ENCODE measurements around the gene RFT1. TPM values are rescaled to one million over a fixed set of nuclear protein-coding genes. Genes with fewer than 3 reads are reported as not detected.

The RFT1 gene
- total and polyA plus RNA-seq, 9 donors: 8.3 to 23.6 (median 17.8) TPM

DNA sequence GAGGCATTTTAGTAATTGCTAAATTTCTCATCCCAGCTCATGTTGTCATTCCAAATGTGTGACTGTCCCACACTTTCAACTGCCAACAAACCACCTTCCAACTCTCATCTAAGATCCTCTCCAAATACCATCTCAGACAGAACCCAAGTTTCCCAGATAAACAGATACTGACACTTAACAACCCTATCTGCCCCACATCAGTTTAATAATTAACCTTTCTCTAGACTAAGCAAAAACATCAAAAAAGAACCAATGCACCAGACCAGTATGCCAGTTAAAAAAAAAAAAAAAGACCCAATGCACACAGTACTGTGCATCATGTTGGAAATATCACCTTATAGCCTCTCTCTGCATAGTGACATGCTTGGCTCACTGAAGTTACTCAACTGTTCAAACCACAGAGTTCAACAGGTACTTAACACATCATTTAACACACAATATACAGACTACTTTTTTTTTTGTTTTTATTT, 89.8 kb downstream of the RFT1 start:
- Histone ChIP-seq H3K4me3 (no peak overlapping the region), H3K36me3 (no peaks in the 10 kb centered on the region), H3K27me3 (no peaks in the 10 kb centered on the region), H3K9me3 (no peaks in the 10 kb centered on the region), H3K4me1 (ENCODE audit: insufficient read depth) (no peaks in the 10 kb centered on the region), H3K27ac (no peak overlapping the region)
- no peak for DNase-seq
- intact Hi-C loops (cut with DNase I): no loop called here
- TF ChIP-seq POLR2A (IDR thresholded peaks at IDR 0.05) (no peak), EP300 (IDR thresholded peaks at IDR 0.05) (no peak)
- TF ChIP-seq, protein P1, sequence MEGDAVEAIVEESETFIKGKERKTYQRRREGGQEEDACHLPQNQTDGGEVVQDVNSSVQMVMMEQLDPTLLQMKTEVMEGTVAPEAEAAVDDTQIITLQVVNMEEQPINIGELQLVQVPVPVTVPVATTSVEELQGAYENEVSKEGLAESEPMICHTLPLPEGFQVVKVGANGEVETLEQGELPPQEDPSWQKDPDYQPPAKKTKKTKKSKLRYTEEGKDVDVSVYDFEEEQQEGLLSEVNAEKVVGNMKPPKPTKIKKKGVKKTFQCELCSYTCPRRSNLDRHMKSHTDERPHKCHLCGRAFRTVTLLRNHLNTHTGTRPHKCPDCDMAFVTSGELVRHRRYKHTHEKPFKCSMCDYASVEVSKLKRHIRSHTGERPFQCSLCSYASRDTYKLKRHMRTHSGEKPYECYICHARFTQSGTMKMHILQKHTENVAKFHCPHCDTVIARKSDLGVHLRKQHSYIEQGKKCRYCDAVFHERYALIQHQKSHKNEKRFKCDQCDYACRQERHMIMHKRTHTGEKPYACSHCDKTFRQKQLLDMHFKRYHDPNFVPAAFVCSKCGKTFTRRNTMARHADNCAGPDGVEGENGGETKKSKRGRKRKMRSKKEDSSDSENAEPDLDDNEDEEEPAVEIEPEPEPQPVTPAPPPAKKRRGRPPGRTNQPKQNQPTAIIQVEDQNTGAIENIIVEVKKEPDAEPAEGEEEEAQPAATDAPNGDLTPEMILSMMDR (IDR thresholded peaks at IDR 0.05): no peak

DNA sequence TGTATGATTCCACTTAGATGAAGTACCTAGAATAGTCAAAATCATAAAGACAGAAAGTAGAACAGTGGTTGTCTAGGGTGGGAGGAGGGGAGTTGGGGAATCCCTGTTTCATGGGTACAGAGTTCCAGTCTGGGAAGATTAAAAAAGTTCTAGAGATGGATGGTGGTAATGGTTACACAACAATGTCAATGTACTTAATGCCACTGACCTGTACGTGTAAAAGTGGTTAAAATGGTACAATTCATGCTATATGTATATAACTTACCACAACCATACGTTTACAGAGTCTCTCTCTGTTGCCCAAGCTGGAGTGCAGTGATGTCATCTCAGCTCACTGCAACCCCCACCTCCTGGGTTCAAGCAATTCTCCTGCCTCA, 90.9 kb downstream of the RFT1 start:
- Histone ChIP-seq H3K4me3 (no peak overlapping the region), H3K36me3 (no peaks in the 10 kb centered on the region), H3K27ac (no peak overlapping the region), H3K4me1 (ENCODE audit: insufficient read depth) (no peaks in the 10 kb centered on the region), H3K27me3 (no peaks in the 10 kb centered on the region), H3K9me3 (no peaks in the 10 kb centered on the region)
- intact Hi-C loops (cut with DNase I): no loop called here
- 86 to 95% (median 90%) methylated on average over 2 of the region's 2 CpGs for WGBS, 3 donors
- DNase-seq: no peak
- TF ChIP-seq EP300 (IDR thresholded peaks at IDR 0.05) (no peak), POLR2A (IDR thresholded peaks at IDR 0.05) (no peak)
- TF ChIP-seq, protein P1 (IDR thresholded peaks at IDR 0.05): no peak

DNA sequence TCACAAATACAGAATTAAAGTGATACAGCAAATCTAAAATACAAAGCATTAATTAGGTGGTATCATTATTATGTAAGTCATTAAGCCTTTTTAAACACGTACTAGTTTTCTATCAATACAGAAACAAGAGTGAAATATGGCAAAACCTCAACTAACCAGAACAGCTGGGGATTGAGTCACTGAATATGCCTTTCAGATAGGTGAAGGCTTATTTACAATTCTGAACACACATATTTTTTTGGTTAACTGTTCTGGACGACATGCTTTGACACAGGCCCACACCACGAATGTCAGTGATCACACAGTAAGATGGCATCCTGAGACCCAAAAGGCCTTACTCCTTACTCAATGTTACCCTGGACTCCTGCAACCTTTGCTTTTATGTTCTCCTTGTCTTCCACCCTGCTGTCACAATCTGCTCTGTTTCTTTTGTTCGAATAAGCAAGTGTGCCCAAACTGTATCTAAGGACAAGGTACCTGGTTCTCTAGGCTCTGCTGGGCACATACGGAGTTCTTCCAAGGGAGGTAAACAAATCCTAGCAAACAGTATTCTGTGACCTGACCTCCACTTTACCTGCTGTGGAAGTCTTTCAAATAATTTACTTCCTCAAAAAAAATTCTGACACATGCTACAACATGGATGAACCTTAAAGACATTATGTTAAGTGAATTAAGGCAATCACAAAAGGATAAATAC, 91.4 kb downstream of the RFT1 start:
- TF ChIP-seq POLR2A (IDR thresholded peaks at IDR 0.05) (no peak), EP300 (IDR thresholded peaks at IDR 0.05) (no peak)
- TF ChIP-seq, protein P1 (IDR thresholded peaks at IDR 0.05): no peak

More for the DNA sequence above, 91.4 kb downstream of the RFT1 start:
- no peaks in the 10 kb centered on the region for H3K9me3 ChIP-seq
- H3K4me1 ChIP-seq (ENCODE audit: insufficient read depth): no peaks in the 10 kb centered on the region
- no peaks in the 10 kb centered on the region for H3K27me3 ChIP-seq
- intact Hi-C loops (cut with DNase I): no loop called here
- no peaks in the 10 kb centered on the region for H3K36me3 ChIP-seq
- no peak for DNase-seq
- H3K27ac ChIP-seq: no peak overlapping the region
- no peak overlapping the region for H3K4me3 ChIP-seq
- whole genome bisulfite sequencing, 3 donors: 87 to 93% (median 91%) methylated on average over 5 of the region's 5 CpGs

Other genes starting within 250 kb of the RFT1 start
- 10 to 100 TPM; 11.0 to 29.9 (median 17.8) TPM for gene STIMATE, start 232.9 kb downstream of the RFT1 start, total RNA-seq
- gene STIMATE, start 232.9 kb downstream of the RFT1 start, polyA plus RNA-seq: 10 to 100 TPM in 1 of 2 donors, 1 to 10 TPM in 1; 7.4 to 11.9 TPM
- gene SFMBT1, start 84.4 kb downstream of the RFT1 start, total RNA-seq: 10 to 100 TPM in 3 of 7 donors, 1 to 10 TPM in 4; 4.6 to 21.1 (median 7.7) TPM
- gene SFMBT1, start 84.4 kb downstream of the RFT1 start, polyA plus RNA-seq: 1 to 10 TPM; 1.2 to 4.4 TPM
- 10 to 100 TPM in 6 of 7 donors, 1 to 10 TPM in 1; 6.6 to 19.7 (median 15.2) TPM for gene PRKCD, start 30.8 kb upstream of the RFT1 start, total RNA-seq
- gene PRKCD, start 30.8 kb upstream of the RFT1 start, polyA plus RNA-seq: 10 to 100 TPM in 1 of 2 donors, 1 to 10 TPM in 1; 9.6 to 22.2 TPM
- 100 to 1,000 TPM; 109 to 279 (median 230) TPM for gene TKT, start 125.6 kb upstream of the RFT1 start, total RNA-seq
- 100 to 1,000 TPM in 1 of 2 donors, 10 to 100 TPM in 1; 62.6 to 208 TPM for gene TKT, start 125.6 kb upstream of the RFT1 start, polyA plus RNA-seq
- gene DCP1A, start 217.1 kb upstream of the RFT1 start, total RNA-seq: 10 to 100 TPM; 16.7 to 34.1 (median 27.1) TPM
- 10 to 100 TPM; 11.5 to 16.9 TPM for gene DCP1A, start 217.1 kb upstream of the RFT1 start, polyA plus RNA-seq

All from ovary (tissue), 9 donors.